SK-N-SH (cell line): ENCODE results near the gene CCDC192. TPM values are rescaled to one million over a fixed set of nuclear protein-coding genes. Genes with fewer than 3 reads are reported as not detected.

Source experiments
- CTCF ChIA-PET: fragments of 300-600, 350-600 bp; formaldehyde crosslinking; extraction: SDS; loops from one replicate; lab custom pipeline; 2021; lab: Yijun Ruan, JAX
- POLR2A ChIA-PET: fragments of 350-600 bp; sonication (Branson Sonifier 250); formaldehyde crosslinking; extraction: SDS; loops from one replicate; lab custom pipeline; 2020; ENCODE audit warnings: antibody characterized with exemption, inconsistent platforms; lab: Yijun Ruan, JAX
- DNase-seq: peaks from one replicate; pipeline ENCODE4 v3.0.0; 2012
- H2AFZ ChIP-seq: fragments of 200-600 bp; sonication (generic); 2 replicates; pipeline ENCODE4 v1.8.1; 2016; ENCODE audit warnings: antibody characterized with exemption, mild to moderate bottlenecking, low read depth
- H3F3A ChIP-seq: fragments of 200-600 bp; sonication (generic); replicated peaks from 2 replicates; pipeline ENCODE3; 2016; ENCODE audit warnings: antibody characterized with exemption, mild to moderate bottlenecking; ENCODE audit not compliant: insufficient read depth
- H3K27ac ChIP-seq, 2 experiments: fragments of 200-500 bp in 1 of 2; fragments of 200-600 bp in 1 of 2; sonication (Bioruptor generic) in 1 of 2; sonication (generic), shearing (Covaris generic) in 1 of 2; 2 replicates each; pipeline versions ENCODE4 v1.5.1 to v1.6.1; 2014 to 2016; ENCODE audit warnings: low read depth in 2 of 2, inconsistent platforms in 1 of 2, low read length in 1 of 2, mild to moderate bottlenecking in 1 of 2, mixed read lengths in 1 of 2
- H3K27me3 ChIP-seq: fragments of 200-600 bp; sonication (generic), shearing (Covaris generic); 2 replicates; pipeline ENCODE4 v1.6.1; 2016; ENCODE audit warnings: mixed run types; ENCODE audit not compliant: insufficient read depth
- H3K36me3 ChIP-seq, 2 experiments: fragments of 200-500 bp in 1 of 2; fragments of 200-600 bp in 1 of 2; sonication (Bioruptor generic) in 1 of 2; sonication (generic) in 1 of 2; replicated peaks in 1 of 2; 2 replicates each; pipeline versions ENCODE3 to v1.5.1; 2014 to 2016; ENCODE audit warnings: low read length in 1 of 2, mild to moderate bottlenecking in 1 of 2; ENCODE audit not compliant: insufficient read depth in 2 of 2, control insufficient read depth in 1 of 2
- H3K4me1 ChIP-seq, 2 experiments: fragments of 200-500 bp in 1 of 2; fragments of 200-600 bp in 1 of 2; sonication (Bioruptor generic) in 1 of 2; sonication (generic), shearing (Covaris generic) in 1 of 2; 2 replicates each; pipeline versions ENCODE4 v1.5.1 to v1.6.1; 2014 to 2016; ENCODE audit warnings: low read depth in 1 of 2, low read length in 1 of 2, mixed run types in 1 of 2; ENCODE audit not compliant: insufficient read depth in 2 of 2, control insufficient read depth in 1 of 2
- H3K4me2 ChIP-seq: fragments of 200-600 bp; sonication (generic), shearing (Covaris generic); 2 replicates; pipeline ENCODE4 v1.6.1; 2017; ENCODE audit warnings: mixed run types
- H3K4me3 ChIP-seq, 2 experiments: fragments of 200-500 bp in 1 of 2; fragments of 200-600 bp in 1 of 2; sonication (Bioruptor generic) in 1 of 2; sonication (generic), shearing (Covaris generic) in 1 of 2; 2 replicates each; pipeline versions ENCODE4 v1.5.1 to v1.8.1; 2014 to 2016; ENCODE audit warnings: low read depth in 2 of 2, inconsistent platforms in 1 of 2, low read length in 1 of 2, mild to moderate bottlenecking in 1 of 2, mixed read lengths in 1 of 2, moderate library complexity in 1 of 2
- H3K79me2 ChIP-seq: fragments of 200-600 bp; sonication (generic); 2 replicates; pipeline ENCODE4 v1.8.1; 2017; ENCODE audit warnings: mild to moderate bottlenecking; ENCODE audit not compliant: insufficient read depth
- H3K9ac ChIP-seq: fragments of 200-600 bp; sonication (generic); 2 replicates; pipeline ENCODE4 v1.6.1; 2017; ENCODE audit warnings: mixed run types
- H3K9me2 ChIP-seq: fragments of 200-600 bp; sonication (generic); 2 replicates; pipeline ENCODE4 v1.6.1; 2017; ENCODE audit warnings: mixed run types
- H3K9me3 ChIP-seq: fragments of 200-600 bp; sonication (generic); 2 replicates; pipeline ENCODE4 v1.6.1; 2017; ENCODE audit warnings: mixed run types, mild to moderate bottlenecking, moderate library complexity
- H4K20me1 ChIP-seq: fragments of 200-600 bp; sonication (generic); 2 replicates; pipeline ENCODE4 v1.6.1; 2017; ENCODE audit warnings: mild to moderate bottlenecking, mixed run types; ENCODE audit not compliant: insufficient read depth
- FOXJ3 ChIP-seq: sonication (generic); formaldehyde crosslinking; IDR thresholded peaks from 2 replicates; pipeline ENCODE4 v1.5.1; 2020; ENCODE audit warnings: mild to moderate bottlenecking, missing genetic modification reagents
- GABPA ChIP-seq: IDR thresholded peaks from 2 replicates; pipeline ENCODE4 v1.4.0; 2012; ENCODE audit warnings: low read depth, mild to moderate bottlenecking
- GATA2 ChIP-seq: sonication (generic); formaldehyde crosslinking; IDR thresholded peaks from 2 replicates; pipeline ENCODE4 v1.5.0; 2020; ENCODE audit warnings: mild to moderate bottlenecking, missing genetic modification reagents
- MAX ChIP-seq: IDR thresholded peaks from 2 replicates; pipeline ENCODE4 v1.4.0; 2012; ENCODE audit warnings: low read depth
- MEF2A ChIP-seq: IDR thresholded peaks from 2 replicates; pipeline ENCODE4 v1.4.0; 2012; ENCODE audit warnings: low read depth, borderline replicate concordance
- POLR2AphosphoS5 ChIP-seq: IDR thresholded peaks from 2 replicates; pipeline ENCODE4 v1.6.1; 2012; ENCODE audit warnings: low read depth, low read length
- RFX5 ChIP-seq: IDR thresholded peaks from 2 replicates; pipeline ENCODE4 v1.6.1; 2012; ENCODE audit warnings: mild to moderate bottlenecking, improper control_type of control experiment, low read length
- SMC3 ChIP-seq: IDR thresholded peaks from 2 replicates; pipeline ENCODE4 v1.6.1; 2012; ENCODE audit warnings: low read depth, low read length, improper control_type of control experiment
- TCF12 ChIP-seq: IDR thresholded peaks from 2 replicates; pipeline ENCODE4 v1.4.0; 2012
- TEAD4 ChIP-seq: IDR thresholded peaks from 2 replicates; pipeline ENCODE4 v1.4.0; 2012; ENCODE audit warnings: mild to moderate bottlenecking, borderline replicate concordance; ENCODE audit not compliant: insufficient read depth
- ZBTB33 ChIP-seq: IDR thresholded peaks from 2 replicates; pipeline ENCODE4 v1.4.0; 2012; ENCODE audit warnings: low read depth, borderline replicate concordance
- WGBS: methylation state at CpG from one replicate; pipeline ENCODE4 v1.1.6; 2017; ENCODE audit warnings: low lambda C conversion rate; 5-methylcytosine and 5-hydroxymethylcytosine counted together
- polyA plus RNA-seq, 3 experiments: library from polyadenylated mRNA; depleted of rRNA; stranded (reverse); fragments of >200 nt; gene quantifications; 2 replicates each; pipeline ENCODE4 v1.2.3, GENCODE V29; 2012
- TF ChIP-seq, protein P1 (sequence below): fragments of 150-350 bp; IDR thresholded peaks from 2 replicates; pipeline ENCODE4 v1.6.1; 2017; ENCODE audit warnings: antibody characterized with exemption, low read length, low read depth, borderline replicate concordance
- TF ChIP-seq, protein P2 (sequence below): IDR thresholded peaks from 2 replicates; pipeline ENCODE4 v1.6.1; 2012; ENCODE audit warnings: mild to moderate bottlenecking, low read depth, low read length, moderate library complexity

The CCDC192 gene
- polyA plus RNA-seq, 1 of the 3 experiments (the other 2 are of a cell fraction) = not detected

DNA sequence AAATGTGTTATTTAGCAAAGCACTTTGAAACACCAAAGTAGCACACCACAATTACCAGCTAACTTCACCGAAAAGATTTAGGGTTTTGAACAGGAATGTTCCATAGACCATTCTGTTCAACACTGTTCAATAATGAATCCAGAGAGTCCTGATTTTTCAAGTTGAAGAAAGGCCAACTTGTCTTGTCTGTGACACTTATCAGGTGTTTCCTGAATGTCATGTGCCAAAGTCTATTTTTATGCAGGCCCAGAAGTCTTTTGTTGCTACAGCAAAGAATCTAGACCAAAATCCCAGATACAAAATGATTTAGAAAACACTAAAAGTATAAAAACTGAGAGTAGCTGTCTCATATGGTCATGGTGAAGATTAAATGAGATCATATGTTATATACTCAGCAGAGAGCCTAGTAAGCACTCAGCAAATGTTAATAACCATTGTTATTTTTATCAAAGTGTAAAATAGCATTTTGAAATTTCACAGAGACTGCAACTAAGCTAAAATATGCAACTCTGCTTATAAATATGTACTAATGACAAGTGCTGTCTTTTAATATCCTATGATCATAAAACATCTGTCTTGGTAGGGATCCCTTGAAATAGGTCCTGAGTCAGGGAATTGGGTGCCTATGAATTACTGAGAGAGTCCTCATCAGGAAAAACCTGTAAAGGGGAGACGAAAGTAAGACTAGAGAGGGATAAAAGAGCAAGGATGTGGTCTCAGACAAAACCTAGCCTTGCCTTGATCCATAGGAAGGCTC, 258.0 kb downstream of the CCDC192 start:
- Histone ChIP-seq H3K4me1 (peaks cover 25 to 28% of the 10 kb centered on the region in 2 experiments), H3K9ac (no peak overlapping the region), H4K20me1 (no peaks in the 10 kb centered on the region), H3F3A (peaks cover 4% of the 10 kb centered on the region), H3K36me3 (peaks cover 3 to 14% of the 10 kb centered on the region in 2 experiments), H3K27me3 (no peaks in the 10 kb centered on the region), H3K9me3 (no peaks in the 10 kb centered on the region), H2AFZ (no peak overlapping the region), H3K4me3 (no peak overlapping the region), H3K27ac (no peak overlapping the region), H3K79me2 (no peaks in the 10 kb centered on the region), H3K9me2 (no peaks in the 10 kb centered on the region), H3K4me2 (no peak overlapping the region)
- DNase-seq = no peak
- CTCF ChIA-PET = interaction anchor here (1.0 kb wide), 1 partner anchor 17 kb away, joined by 3 read pairs; no protein-coding TSS in a partner anchor
- no peak for TF ChIP-seq GABPA
- TF ChIP-seq POLR2AphosphoS5 = no peak
- TF ChIP-seq TEAD4 = no peak
- TF ChIP-seq, protein P1, sequence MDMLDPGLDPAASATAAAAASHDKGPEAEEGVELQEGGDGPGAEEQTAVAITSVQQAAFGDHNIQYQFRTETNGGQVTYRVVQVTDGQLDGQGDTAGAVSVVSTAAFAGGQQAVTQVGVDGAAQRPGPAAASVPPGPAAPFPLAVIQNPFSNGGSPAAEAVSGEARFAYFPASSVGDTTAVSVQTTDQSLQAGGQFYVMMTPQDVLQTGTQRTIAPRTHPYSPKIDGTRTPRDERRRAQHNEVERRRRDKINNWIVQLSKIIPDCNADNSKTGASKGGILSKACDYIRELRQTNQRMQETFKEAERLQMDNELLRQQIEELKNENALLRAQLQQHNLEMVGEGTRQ = no peak
- TF ChIP-seq TCF12 = no peak
- TF ChIP-seq ZBTB33 = no peak
- TF ChIP-seq MEF2A = no peak
- TF ChIP-seq, protein P2, sequence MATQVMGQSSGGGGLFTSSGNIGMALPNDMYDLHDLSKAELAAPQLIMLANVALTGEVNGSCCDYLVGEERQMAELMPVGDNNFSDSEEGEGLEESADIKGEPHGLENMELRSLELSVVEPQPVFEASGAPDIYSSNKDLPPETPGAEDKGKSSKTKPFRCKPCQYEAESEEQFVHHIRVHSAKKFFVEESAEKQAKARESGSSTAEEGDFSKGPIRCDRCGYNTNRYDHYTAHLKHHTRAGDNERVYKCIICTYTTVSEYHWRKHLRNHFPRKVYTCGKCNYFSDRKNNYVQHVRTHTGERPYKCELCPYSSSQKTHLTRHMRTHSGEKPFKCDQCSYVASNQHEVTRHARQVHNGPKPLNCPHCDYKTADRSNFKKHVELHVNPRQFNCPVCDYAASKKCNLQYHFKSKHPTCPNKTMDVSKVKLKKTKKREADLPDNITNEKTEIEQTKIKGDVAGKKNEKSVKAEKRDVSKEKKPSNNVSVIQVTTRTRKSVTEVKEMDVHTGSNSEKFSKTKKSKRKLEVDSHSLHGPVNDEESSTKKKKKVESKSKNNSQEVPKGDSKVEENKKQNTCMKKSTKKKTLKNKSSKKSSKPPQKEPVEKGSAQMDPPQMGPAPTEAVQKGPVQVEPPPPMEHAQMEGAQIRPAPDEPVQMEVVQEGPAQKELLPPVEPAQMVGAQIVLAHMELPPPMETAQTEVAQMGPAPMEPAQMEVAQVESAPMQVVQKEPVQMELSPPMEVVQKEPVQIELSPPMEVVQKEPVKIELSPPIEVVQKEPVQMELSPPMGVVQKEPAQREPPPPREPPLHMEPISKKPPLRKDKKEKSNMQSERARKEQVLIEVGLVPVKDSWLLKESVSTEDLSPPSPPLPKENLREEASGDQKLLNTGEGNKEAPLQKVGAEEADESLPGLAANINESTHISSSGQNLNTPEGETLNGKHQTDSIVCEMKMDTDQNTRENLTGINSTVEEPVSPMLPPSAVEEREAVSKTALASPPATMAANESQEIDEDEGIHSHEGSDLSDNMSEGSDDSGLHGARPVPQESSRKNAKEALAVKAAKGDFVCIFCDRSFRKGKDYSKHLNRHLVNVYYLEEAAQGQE = no peak
- TF ChIP-seq SMC3 = no peak
- no peak for TF ChIP-seq MAX
- no peak for TF ChIP-seq RFX5
- no peak for TF ChIP-seq FOXJ3
- TF ChIP-seq GATA2 (CRISPR knock-in tag) = no peak
- WGBS = 98% methylated on average over 2 of the region's 2 CpGs
- POLR2A ChIA-PET = no interaction called here
